SH-SY5Y (cell line): ENCODE measurements around the gene IKZF1.

Source experiments
- GATA2 ChIP-seq: IDR thresholded peaks from 2 replicates; pipeline ENCODE4 v1.6.1; 2011; ENCODE audit warnings: mild to moderate bottlenecking, low read depth, low read length
- GATA3 ChIP-seq: IDR thresholded peaks from 2 replicates; pipeline ENCODE4 v1.6.1; 2011; ENCODE audit warnings: low read depth, mild to moderate bottlenecking, low read length, moderate library complexity

DNA sequence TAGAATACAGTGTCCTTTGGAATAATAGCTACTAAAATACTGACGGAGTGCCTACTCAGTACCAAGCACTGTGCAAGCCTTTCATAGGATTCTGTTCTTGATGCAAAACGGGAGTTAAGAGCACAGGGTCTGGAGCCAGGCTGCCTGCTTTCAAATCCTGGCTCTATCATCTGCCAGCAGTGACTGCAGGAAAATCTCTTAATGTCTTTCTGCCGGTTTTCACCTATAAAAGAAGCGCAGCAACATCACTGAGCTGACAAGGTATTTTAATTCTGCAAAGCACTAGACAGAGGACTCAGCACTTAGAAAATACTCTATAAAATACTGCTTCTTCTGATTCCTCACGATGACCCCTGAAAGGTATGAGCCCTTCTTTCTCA is 145.0 kb downstream of the IKZF1 start:
- no peak for TF ChIP-seq GATA3
- no peak for TF ChIP-seq GATA2
